GM12878 (cell line): ENCODE data around the gene MAGI1. TPM values are rescaled to one million over a fixed set of nuclear protein-coding genes. Genes with fewer than 3 reads are reported as not detected.

Experiments
- ATAC-seq: fragments of 200-7000 bp; cut with Tn5 transposase; 3 replicates; pipeline ENCODE4 v1.9.1; 2020; ENCODE audit warnings: mild to moderate bottlenecking, moderate library complexity
- BruUV-seq: library from RNA; stranded (reverse); fragments of 400-500 nt; replicated peaks from 2 replicates; lab custom pipeline; 2021; lab: Mats Ljungman, UMichigan
- CTCF ChIA-PET: fragments of 300-600 bp; sonication (Branson Sonifier 250); formaldehyde crosslinking; extraction: SDS; loops from one replicate; lab custom pipeline; 2021; ENCODE audit warnings: inconsistent platforms; lab: Yijun Ruan, JAX
- POLR2A ChIA-PET: fragments of 350-600 bp; formaldehyde crosslinking; extraction: SDS; loops from one replicate; lab custom pipeline; 2021; ENCODE audit warnings: inconsistent platforms; lab: Charles Lee
- RAD21 ChIA-PET: fragments of 300-600 bp; sonication (Branson Sonifier 250); formaldehyde crosslinking; loops from one replicate; lab custom pipeline; 2023; ENCODE audit warnings: antibody characterized with exemption; ENCODE audit not compliant: unreplicated experiment; lab: Charles Lee
- SMC1A ChIA-PET: fragments of 300-600 bp; sonication (Branson Sonifier 250); formaldehyde crosslinking; loops from one replicate; lab custom pipeline; 2023; ENCODE audit not compliant: unreplicated experiment, uncharacterized antibody; lab: Charles Lee
- DNase-seq: peaks from one replicate; pipeline ENCODE4 v3.0.0-alpha.2; 2011; ENCODE audit warnings: low read depth, low spot score
- FAIRE-seq: peaks from 3 replicates; lab custom pipeline; 2011; peaks lifted over from hg19 to GRCh38; lab: Jason Lieb, UNC
- H2AFZ ChIP-seq: 2 replicates; pipeline ENCODE4 v1.6.0; 2011; ENCODE audit warnings: low read depth, low read length, control low read depth; ENCODE audit not compliant: control insufficient read depth
- H3K27ac ChIP-seq: 2 replicates; pipeline ENCODE4 v1.5.1; 2011; ENCODE audit warnings: control low read depth; ENCODE audit not compliant: control insufficient read depth, insufficient read depth
- H3K27me3 ChIP-seq, 2 experiments: replicated peaks in 1 of 2; 2 replicates each; pipeline versions ENCODE4 v1.6.0 to v1.6.1; 2011; ENCODE audit warnings: low read length in 1 of 2; ENCODE audit not compliant: control insufficient read depth in 2 of 2, insufficient read depth in 2 of 2
- H3K36me3 ChIP-seq, 2 experiments: 2 replicates each; pipeline ENCODE4 v1.5.1; 2011; ENCODE audit warnings: low read length in 1 of 2; ENCODE audit not compliant: control insufficient read depth in 2 of 2, insufficient read depth in 2 of 2
- H3K4me1 ChIP-seq: 2 replicates; pipeline ENCODE4 v1.6.1; 2011; ENCODE audit warnings: mild to moderate bottlenecking, low read length, moderate library complexity, mixed read lengths; ENCODE audit not compliant: control insufficient read depth, insufficient read depth
- H3K4me2 ChIP-seq: 2 replicates; pipeline ENCODE4 v1.6.0; 2011; ENCODE audit warnings: control low read depth; ENCODE audit not compliant: control insufficient read depth, insufficient read depth
- H3K4me3 ChIP-seq: fragments of 200-600 bp; sonication (generic); 2 replicates; pipeline ENCODE4 v1.5.1; 2016
- H3K79me2 ChIP-seq: 2 replicates; pipeline ENCODE4 v1.6.0; 2011; ENCODE audit warnings: low read length; ENCODE audit not compliant: control insufficient read depth, insufficient read depth
- H3K9ac ChIP-seq: 2 replicates; pipeline ENCODE4 v1.8.0; 2011; ENCODE audit warnings: low read length, control low read depth, mixed read lengths; ENCODE audit not compliant: control insufficient read depth, insufficient read depth
- H3K9me3 ChIP-seq: replicated peaks from 3 replicates; pipeline ENCODE4 v1.5.1; 2011; ENCODE audit warnings: mild to moderate bottlenecking, low read length; ENCODE audit not compliant: control insufficient read depth, insufficient read depth
- H4K20me1 ChIP-seq: 2 replicates; pipeline ENCODE4 v1.6.0; 2011; ENCODE audit not compliant: control insufficient read depth, insufficient read depth
- SIN3A ChIP-seq: IDR thresholded peaks from 2 replicates; pipeline ENCODE4 v1.6.1; 2012; ENCODE audit warnings: low read depth, low read length, improper control_type of control experiment
- WGBS: methylation state at CpG from one replicate; pipeline ENCODE4 v1.1.6; 2016; ENCODE audit warnings: low lambda C conversion rate; ENCODE audit not compliant: insufficient replicate concordance, insufficient coverage; ENCODE audit errors: missing lambda C conversion rate; 5-methylcytosine and 5-hydroxymethylcytosine counted together
- in situ Hi-C: fragments of 300-500 bp; cut with MboI; formaldehyde crosslinking; loops from 9 replicates; pipeline ENCODE4 v1.14.3; 2018; ENCODE audit warnings: mixed read lengths
- intact Hi-C: fragments of 100-400 bp; cut with micrococcal nuclease; formaldehyde crosslinking; loops from one replicate; pipeline ENCODE4 v1.14.2; 2022; ENCODE audit not compliant: unreplicated experiment
- polyA plus RNA-seq, 11 experiments: library from polyadenylated mRNA; depleted of rRNA in 4 of 11; unstranded in 6 of 11; stranded (reverse) in 5 of 11; fragments of >200 nt; fragmentation: Nextera tagmentation in 4 of 11; fragmentation: Illumina TruSeq in 1 of 11; extraction: Ambion mirVana in 4 of 11; extraction: Trizol in 1 of 11; gene quantifications; 1 replicate in 1 of 11; 2 replicates in 10 of 11; pipeline versions ENCODE4 v1.2.1 to v1.2.3, GENCODE V29; 2011 to 2016; ENCODE audit warnings: inconsistent platforms in 2 of 11, missing spikeins in 2 of 11, low read depth in 1 of 11
- total RNA-seq, 4 experiments: library from RNA; depleted of rRNA in 3 of 4; stranded (reverse); fragments of >200 nt in 3 of 4; fragmentation: Illumina TruSeq in 1 of 4; extraction: Trizol in 1 of 4; gene quantifications; 2 replicates each; pipeline versions ENCODE4 v1.2.1 to v1.2.3, GENCODE V29; 2013 to 2021
- TF ChIP-seq, protein P1 (sequence below): IDR thresholded peaks from 2 replicates; pipeline ENCODE4 v1.6.1; 2011; ENCODE audit warnings: low read depth, low read length, improper control_type of control experiment, borderline replicate concordance
- TF ChIP-seq, protein P2 (sequence below): fragments of 450-650 bp; IDR thresholded peaks from 2 replicates; pipeline ENCODE4 v1.6.1; 2017; ENCODE audit warnings: antibody characterized with exemption, mild to moderate bottlenecking, moderate library complexity

The MAGI1 gene
- total and polyA plus RNA-seq, 10 of the 15 experiments (the other 5 are each of a cell fraction or from before 2014, with no cell fraction given), result 0.02 to 3.3 (median 0.29) TPM; not detected in 1

DNA sequence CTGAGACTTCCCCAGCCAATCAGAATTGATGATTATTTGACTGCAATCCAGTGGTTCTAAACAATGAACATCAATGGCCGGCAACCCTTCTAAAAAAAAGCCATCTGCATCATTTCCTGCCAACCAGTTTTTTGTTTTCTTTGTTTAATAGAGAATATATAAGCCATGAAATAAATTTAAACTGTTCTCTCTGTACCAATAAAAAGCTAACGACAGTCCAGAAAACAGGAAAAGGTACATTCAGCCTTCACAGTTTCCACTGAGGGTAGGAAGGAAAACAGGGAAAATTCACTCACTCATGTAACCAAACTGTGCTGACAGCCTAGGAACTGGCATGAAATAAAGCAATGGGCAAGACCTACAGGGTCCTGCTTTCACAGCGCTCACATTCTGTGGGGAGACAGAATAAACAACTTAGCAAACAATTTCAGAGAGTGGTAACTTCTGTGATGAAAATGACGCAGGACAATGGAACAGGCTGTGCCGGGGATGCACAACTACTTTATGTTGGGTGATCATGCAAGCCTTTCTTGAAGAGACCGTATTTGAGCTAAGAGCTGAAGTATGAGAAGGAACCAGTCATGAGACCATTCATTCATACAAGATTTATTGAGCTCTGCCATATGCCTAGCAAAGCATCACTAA, 630.1 kb downstream of the MAGI1 start:
- Histone ChIP-seq H3K4me1 (no peaks in the 10 kb centered on the region), H2AFZ (no peak overlapping the region), H4K20me1 (no peaks in the 10 kb centered on the region), H3K9me3 (no peaks in the 10 kb centered on the region), H3K4me2 (no peak overlapping the region), H3K27me3 (no peaks in the 10 kb centered on the region), H3K36me3 (no peaks in the 10 kb centered on the region), H3K9ac (no peak overlapping the region)
- BruUV-seq, result no TSS peak
- no peak for DNase-seq
- ChIA-PET SMC1A (no interaction called here), POLR2A (no interaction called here), RAD21 (no interaction called here)
- ATAC-seq, result no peak
- no peak for TF ChIP-seq SIN3A
- TF ChIP-seq, protein P1, sequence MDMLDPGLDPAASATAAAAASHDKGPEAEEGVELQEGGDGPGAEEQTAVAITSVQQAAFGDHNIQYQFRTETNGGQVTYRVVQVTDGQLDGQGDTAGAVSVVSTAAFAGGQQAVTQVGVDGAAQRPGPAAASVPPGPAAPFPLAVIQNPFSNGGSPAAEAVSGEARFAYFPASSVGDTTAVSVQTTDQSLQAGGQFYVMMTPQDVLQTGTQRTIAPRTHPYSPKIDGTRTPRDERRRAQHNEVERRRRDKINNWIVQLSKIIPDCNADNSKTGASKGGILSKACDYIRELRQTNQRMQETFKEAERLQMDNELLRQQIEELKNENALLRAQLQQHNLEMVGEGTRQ, result no peak
- TF ChIP-seq, all 136 proteins: peak for 0
- Histone ChIP-seq H3K79me2 (no peaks in the 10 kb centered on the region), H3K4me3 (no peak overlapping the region), H3K27ac (no peak overlapping the region)
- in situ Hi-C loops (no loop called here), intact Hi-C loops (no loop called here)
- no peak for FAIRE-seq
- CTCF ChIA-PET, result interaction anchor here (0.6 kb wide), 1 partner anchor 1003 kb away, joined by 3 read pairs; no protein-coding TSS in a partner anchor
- WGBS, result 50% methylated on average over 6 of the region's 6 CpGs

DNA sequence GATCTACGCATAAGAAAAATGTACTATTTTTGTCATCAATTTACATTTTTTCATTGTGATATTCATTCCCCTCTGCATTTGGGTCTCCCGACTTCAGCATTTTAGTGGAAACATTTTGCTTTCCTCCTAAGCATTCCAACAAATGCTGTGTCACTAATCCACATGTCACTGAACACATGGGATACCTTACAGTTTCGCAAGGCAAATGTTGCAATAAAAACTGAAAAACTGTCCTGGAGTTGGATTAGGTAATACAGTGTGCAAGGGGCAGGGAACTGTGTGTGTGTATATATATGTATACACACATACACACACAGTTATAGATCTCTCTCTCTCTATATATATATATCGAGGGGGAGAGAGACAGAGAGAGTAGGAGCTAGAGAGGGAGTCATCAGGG, 632.2 kb downstream of the MAGI1 start:
- no TSS peak for BruUV-seq
- no peak for ATAC-seq
- in situ Hi-C loops (no loop called here), intact Hi-C loops (no loop called here)
- 30% methylated on average over 4 of the region's 4 CpGs for WGBS
- no peak overlapping the region for H3K4me2 ChIP-seq
- no peaks in the 10 kb centered on the region for H3K4me1 ChIP-seq
- H3K36me3 ChIP-seq, result no peaks in the 10 kb centered on the region
- no peaks in the 10 kb centered on the region for H3K79me2 ChIP-seq
- H4K20me1 ChIP-seq, result no peaks in the 10 kb centered on the region
- FAIRE-seq, result no peak
- TF ChIP-seq, protein P2, sequence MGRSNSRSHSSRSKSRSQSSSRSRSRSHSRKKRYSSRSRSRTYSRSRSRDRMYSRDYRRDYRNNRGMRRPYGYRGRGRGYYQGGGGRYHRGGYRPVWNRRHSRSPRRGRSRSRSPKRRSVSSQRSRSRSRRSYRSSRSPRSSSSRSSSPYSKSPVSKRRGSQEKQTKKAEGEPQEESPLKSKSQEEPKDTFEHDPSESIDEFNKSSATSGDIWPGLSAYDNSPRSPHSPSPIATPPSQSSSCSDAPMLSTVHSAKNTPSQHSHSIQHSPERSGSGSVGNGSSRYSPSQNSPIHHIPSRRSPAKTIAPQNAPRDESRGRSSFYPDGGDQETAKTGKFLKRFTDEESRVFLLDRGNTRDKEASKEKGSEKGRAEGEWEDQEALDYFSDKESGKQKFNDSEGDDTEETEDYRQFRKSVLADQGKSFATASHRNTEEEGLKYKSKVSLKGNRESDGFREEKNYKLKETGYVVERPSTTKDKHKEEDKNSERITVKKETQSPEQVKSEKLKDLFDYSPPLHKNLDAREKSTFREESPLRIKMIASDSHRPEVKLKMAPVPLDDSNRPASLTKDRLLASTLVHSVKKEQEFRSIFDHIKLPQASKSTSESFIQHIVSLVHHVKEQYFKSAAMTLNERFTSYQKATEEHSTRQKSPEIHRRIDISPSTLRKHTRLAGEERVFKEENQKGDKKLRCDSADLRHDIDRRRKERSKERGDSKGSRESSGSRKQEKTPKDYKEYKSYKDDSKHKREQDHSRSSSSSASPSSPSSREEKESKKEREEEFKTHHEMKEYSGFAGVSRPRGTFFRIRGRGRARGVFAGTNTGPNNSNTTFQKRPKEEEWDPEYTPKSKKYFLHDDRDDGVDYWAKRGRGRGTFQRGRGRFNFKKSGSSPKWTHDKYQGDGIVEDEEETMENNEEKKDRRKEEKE, result no peak
- no peaks in the 10 kb centered on the region for H3K27me3 ChIP-seq
- H3K9me3 ChIP-seq, result no peaks in the 10 kb centered on the region
- H3K27ac ChIP-seq, result no peak overlapping the region
- RAD21 ChIA-PET, result no interaction called here
- H3K4me3 ChIP-seq, result no peak overlapping the region
- no peak overlapping the region for H2AFZ ChIP-seq
- SMC1A ChIA-PET, result no interaction called here
- POLR2A ChIA-PET, result no interaction called here
- no peak overlapping the region for H3K9ac ChIP-seq
- CTCF ChIA-PET, result no interaction called here
- no peak for DNase-seq
